PC-9 (cell line): ENCODE data around the gene RRN3. TPM values are rescaled to one million over a fixed set of nuclear protein-coding genes. Genes with fewer than 3 reads are reported as not detected.
"Not testable (repeated sequence)": the region's sequence is repeated elsewhere in the genome, so short reads cannot be mapped to it uniquely, and the experiment has no call there.

ENCODE experiments used
- BruUV-seq: library from RNA; stranded (reverse); fragments of 400-500 nt; replicated peaks from 2 replicates; lab custom pipeline; 2021; lab: Mats Ljungman, UMichigan
- CTCF ChIA-PET: fragments of 300-600 bp; sonication (Branson Sonifier 250); formaldehyde crosslinking; loops from one replicate; lab custom pipeline; 2022; ENCODE audit warnings: antibody characterized with exemption; lab: Charles Lee
- POLR2A ChIA-PET: fragments of 300-600 bp; sonication (Branson Sonifier 250); formaldehyde crosslinking; loops from one replicate; lab custom pipeline; 2022; ENCODE audit warnings: antibody characterized with exemption; ENCODE audit not compliant: unreplicated experiment; lab: Charles Lee
- DNase-seq, 2 experiments: peaks; one replicate each; pipeline versions ENCODE4 v3.0.0 to v3.0.0-alpha.2; 2015 to 2022; ENCODE audit warnings: mixed read lengths in 1 of 2
- H2AFZ ChIP-seq: fragments of 200-600 bp; sonication (generic); 2 replicates; pipeline ENCODE4 v1.8.1; 2017; ENCODE audit warnings: antibody characterized with exemption
- H3F3A ChIP-seq: fragments of 200-600 bp; sonication (generic); 2 replicates; pipeline ENCODE4 v1.8.1; 2017; ENCODE audit warnings: antibody characterized with exemption, mild to moderate bottlenecking, low read depth; ENCODE audit not compliant: insufficient read depth
- H3K27ac ChIP-seq: fragments of 200-600 bp; sonication (generic); 2 replicates; pipeline ENCODE4 v1.6.1; 2016; ENCODE audit warnings: mixed run types
- H3K27me3 ChIP-seq: fragments of 200-600 bp; sonication (generic); 2 replicates; pipeline ENCODE4 v1.6.1; 2016; ENCODE audit warnings: low read depth, mixed run types; ENCODE audit not compliant: insufficient read depth
- H3K36me3 ChIP-seq: fragments of 200-600 bp; sonication (generic); 2 replicates; pipeline ENCODE4 v1.6.1; 2016; ENCODE audit warnings: low read depth, mixed run types
- H3K4me1 ChIP-seq: fragments of 200-600 bp; sonication (generic); replicated peaks from 2 replicates; pipeline ENCODE4 v1.6.1; 2016; ENCODE audit warnings: mixed run types; ENCODE audit not compliant: insufficient read depth
- H3K4me2 ChIP-seq: fragments of 200-600 bp; sonication (generic); 2 replicates; pipeline ENCODE4 v1.6.1; 2017; ENCODE audit warnings: mixed run types
- H3K4me3 ChIP-seq: fragments of 200-600 bp; sonication (generic); 2 replicates; pipeline ENCODE4 v1.6.1; 2016; ENCODE audit warnings: mixed run types
- H3K79me2 ChIP-seq: fragments of 200-600 bp; sonication (generic); 2 replicates; pipeline ENCODE4 v1.6.1; 2017; ENCODE audit warnings: low read depth, mixed run types
- H3K9me2 ChIP-seq: fragments of 200-600 bp; sonication (generic); 2 replicates; pipeline ENCODE4 v1.8.1; 2017; ENCODE audit warnings: mild to moderate bottlenecking; ENCODE audit not compliant: insufficient read depth
- H3K9me3 ChIP-seq: fragments of 200-600 bp; sonication (generic); 2 replicates; pipeline ENCODE4 v1.8.1; 2016; ENCODE audit warnings: low read depth; ENCODE audit not compliant: insufficient read depth
- H4K20me1 ChIP-seq: fragments of 200-600 bp; sonication (generic); 2 replicates; pipeline ENCODE4 v1.8.1; 2017; ENCODE audit not compliant: insufficient read depth
- CTCF ChIP-seq: fragments of 200-600 bp; sonication (generic); conservative IDR thresholded peaks from 2 replicates; pipeline ENCODE4 v1.6.1; 2017; ENCODE audit warnings: mixed run types, antibody characterized with exemption, mild to moderate bottlenecking, moderate library complexity
- EZH2 ChIP-seq: fragments of 200-600 bp; sonication (generic); IDR thresholded peaks from 2 replicates; pipeline ENCODE4 v1.8.0; 2017; ENCODE audit warnings: antibody characterized with exemption, low read depth
- intact Hi-C: fragments of 100-400 bp; cut with micrococcal nuclease; formaldehyde crosslinking; loops from one replicate; pipeline ENCODE4 v1.10.0; 2022; ENCODE audit not compliant: unreplicated experiment
- total RNA-seq: library from RNA; stranded (reverse); gene quantifications from 2 replicates; pipeline ENCODE4 v1.2.3, GENCODE V29; 2021

Gene RRN3
- total RNA-seq, 1 experiment from 2014 or later = 29.0 TPM

DNA sequence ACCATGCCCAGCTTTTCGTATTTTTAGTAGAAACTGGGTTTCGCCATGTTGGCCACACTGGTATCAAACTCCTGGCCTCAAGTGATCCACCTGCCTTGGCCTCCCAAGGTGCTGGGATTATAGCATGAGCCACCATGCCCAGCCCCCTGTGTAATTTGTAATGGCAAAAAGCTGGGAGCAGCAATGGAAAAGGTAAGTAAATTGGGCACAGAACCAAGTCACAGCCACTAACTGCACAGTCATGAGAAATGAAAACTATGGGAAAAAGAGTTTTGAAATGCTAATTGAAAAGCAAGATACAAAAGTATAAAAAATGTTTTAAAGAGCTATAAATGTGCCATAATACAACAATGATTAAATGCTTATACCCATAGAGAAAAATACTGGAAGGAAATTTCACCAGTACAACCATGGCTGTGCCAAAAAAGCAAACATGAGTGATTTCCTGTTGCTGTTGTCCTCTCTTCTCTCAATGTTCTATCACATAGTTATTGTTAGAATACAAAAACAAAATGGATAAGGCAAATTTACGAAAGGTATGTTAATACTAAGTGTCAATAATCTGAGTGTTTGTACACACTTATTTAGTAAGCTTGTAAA lies 44.4 kb downstream of the RRN3 start:
- H3K9me3 ChIP-seq = no peaks in the 10 kb centered on the region
- no peak overlapping the region for H3K27ac ChIP-seq
- H2AFZ ChIP-seq = no peak overlapping the region
- H3K4me2 ChIP-seq = no peak overlapping the region
- CTCF ChIA-PET = no interaction called here
- H3K9me2 ChIP-seq = no peaks in the 10 kb centered on the region
- intact Hi-C loops = no loop called here
- 0 out of 2 replicates have a peak, but pooled peaks cover 3% of the 10 kb centered on the region for H3K79me2 ChIP-seq
- no peaks in the 10 kb centered on the region for H3K27me3 ChIP-seq
- no peak for DNase-seq
- peaks cover 4% of the 10 kb centered on the region; the same call in 1 of the 2 replicates for H3F3A ChIP-seq
- POLR2A ChIA-PET = no interaction called here
- no peaks in the 10 kb centered on the region for H3K36me3 ChIP-seq
- no TSS peak for BruUV-seq
- no peak for TF ChIP-seq CTCF
- H3K4me1 ChIP-seq = peaks cover 2% of the 10 kb centered on the region; the same call in 1 of the 2 replicates
- H3K4me3 ChIP-seq = no peak overlapping the region
- no peaks in the 10 kb centered on the region for H4K20me1 ChIP-seq

GRCh38 chr16:15046692-15047376 lies 47.2 kb downstream of the RRN3 start:
- Histone ChIP-seq H3K9me2 (no peaks in the 10 kb centered on the region), H3K27me3 (no peaks in the 10 kb centered on the region), H3K4me2 (no peak overlapping the region), H3K79me2 (no peaks in the 10 kb centered on the region), H3K36me3 (no peaks in the 10 kb centered on the region; the same call in 1 of the 2 replicates), H3F3A (peaks cover 5% of the 10 kb centered on the region; the same call in 1 of the 2 replicates), H3K4me3 (no peak overlapping the region), H2AFZ (no peak overlapping the region), H3K4me1 (no peaks in the 10 kb centered on the region), H3K27ac (no peak overlapping the region), H4K20me1 (no peaks in the 10 kb centered on the region), H3K9me3 (no peaks in the 10 kb centered on the region)
- DNase-seq = no peak
- intact Hi-C loops = no loop called here
- no TSS peak for BruUV-seq
- TF ChIP-seq EZH2 (no peak), CTCF (no peak)
- CTCF ChIA-PET = no interaction called here
- POLR2A ChIA-PET = no interaction called here

- H3K4me1 ChIP-seq, H3K79me2 ChIP-seq, CTCF ChIA-PET, H3K9me2 ChIP-seq, H3K36me3 ChIP-seq, BruUV-seq, H3K27me3 ChIP-seq, H2AFZ ChIP-seq, H4K20me1 ChIP-seq, H3K9me3 ChIP-seq, H3K4me3 ChIP-seq, POLR2A ChIA-PET, H3K4me2 ChIP-seq, intact Hi-C loops, H3K27ac ChIP-seq, H3F3A ChIP-seq: not testable (repeated sequence)
- DNase-seq = peak in 1 of 2 experiments; percentile 13
Observed at GRCh38 chr16:15045270-15045669, 48.8 kb downstream of the RRN3 start.
